ENCODE measurements around the gene XRCC6. TPM values are rescaled to one million over a fixed set of nuclear protein-coding genes. Genes with fewer than 3 reads are reported as not detected.
A peak's percentile ranks its signal among the peaks of the same experiment; 100 is the strongest.

The XRCC6 gene
- total and polyA plus RNA-seq, 2 of the 13 experiments (the other 11 are each of a cell fraction or from before 2014, with no cell fraction given), result 124 to 625 TPM

DNA sequence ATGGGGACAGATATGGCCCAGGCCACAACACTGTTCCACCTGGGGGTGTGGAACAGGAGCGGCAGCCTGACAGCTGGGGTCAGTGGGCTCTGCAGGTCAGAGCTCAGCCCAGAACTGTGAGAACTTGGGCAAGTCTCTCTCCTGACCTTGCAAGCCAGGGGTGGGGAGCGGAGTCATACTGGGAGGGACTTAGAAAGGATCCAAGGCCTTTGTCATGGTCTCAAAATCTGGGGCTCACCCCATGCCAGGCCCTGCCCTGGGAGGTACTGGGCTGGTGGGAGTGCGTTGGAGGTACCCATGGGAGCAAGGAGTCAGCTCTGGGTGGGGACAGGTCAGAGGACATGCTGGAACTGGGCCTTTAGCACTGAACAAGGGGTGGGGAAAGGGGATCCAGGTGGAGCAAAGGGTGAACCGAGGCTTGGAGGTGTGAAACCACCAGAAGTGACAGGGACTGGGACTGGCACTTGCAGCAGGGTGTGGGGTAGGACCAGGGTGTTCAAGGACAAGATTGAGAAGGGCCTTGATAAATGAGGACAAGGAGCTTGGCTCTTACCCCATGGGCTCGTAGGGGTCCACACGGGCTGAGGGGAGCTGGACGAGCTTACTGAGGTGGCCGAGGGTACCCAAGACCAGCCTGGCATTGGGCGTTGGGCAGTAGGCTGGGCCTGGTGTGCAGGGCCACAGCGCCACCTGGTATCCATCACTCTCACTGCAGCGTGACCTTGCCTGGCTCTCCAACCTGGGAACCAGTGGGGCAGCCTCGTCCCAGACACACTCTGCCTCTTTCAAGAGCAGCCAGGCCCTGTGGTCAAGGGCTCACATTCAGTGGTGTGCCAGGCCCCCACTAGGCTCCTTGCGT, 24.1 kb upstream of the XRCC6 start (continued):
- TF ChIP-seq, protein P1, sequence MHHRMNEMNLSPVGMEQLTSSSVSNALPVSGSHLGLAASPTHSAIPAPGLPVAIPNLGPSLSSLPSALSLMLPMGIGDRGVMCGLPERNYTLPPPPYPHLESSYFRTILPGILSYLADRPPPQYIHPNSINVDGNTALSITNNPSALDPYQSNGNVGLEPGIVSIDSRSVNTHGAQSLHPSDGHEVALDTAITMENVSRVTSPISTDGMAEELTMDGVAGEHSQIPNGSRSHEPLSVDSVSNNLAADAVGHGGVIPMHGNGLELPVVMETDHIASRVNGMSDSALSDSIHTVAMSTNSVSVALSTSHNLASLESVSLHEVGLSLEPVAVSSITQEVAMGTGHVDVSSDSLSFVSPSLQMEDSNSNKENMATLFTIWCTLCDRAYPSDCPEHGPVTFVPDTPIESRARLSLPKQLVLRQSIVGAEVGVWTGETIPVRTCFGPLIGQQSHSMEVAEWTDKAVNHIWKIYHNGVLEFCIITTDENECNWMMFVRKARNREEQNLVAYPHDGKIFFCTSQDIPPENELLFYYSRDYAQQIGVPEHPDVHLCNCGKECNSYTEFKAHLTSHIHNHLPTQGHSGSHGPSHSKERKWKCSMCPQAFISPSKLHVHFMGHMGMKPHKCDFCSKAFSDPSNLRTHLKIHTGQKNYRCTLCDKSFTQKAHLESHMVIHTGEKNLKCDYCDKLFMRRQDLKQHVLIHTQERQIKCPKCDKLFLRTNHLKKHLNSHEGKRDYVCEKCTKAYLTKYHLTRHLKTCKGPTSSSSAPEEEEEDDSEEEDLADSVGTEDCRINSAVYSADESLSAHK (CRISPR knock-in tag; IDR thresholded peaks at IDR 0.05; ENCODE audit: borderline replicate concordance), result no peak
- TF ChIP-seq ZNF644 (CRISPR knock-in tag; IDR thresholded peaks at IDR 0.05; ENCODE audit: low read depth) (no peak), ZNF761 (CRISPR knock-in tag; conservative IDR thresholded peaks at IDR 0.05) (no peak), GLI4 (CRISPR knock-in tag; IDR thresholded peaks at IDR 0.05; ENCODE audit: borderline replicate concordance) (no peak), PHF20 (CRISPR knock-in tag; IDR thresholded peaks at IDR 0.05) (no peak), SIN3B (IDR thresholded peaks at IDR 0.05; ENCODE audit: low read length) (no peak), MEIS2 (CRISPR knock-in tag; IDR thresholded peaks at IDR 0.05) (no peak), ZNF468 (CRISPR knock-in tag; IDR thresholded peaks at IDR 0.05) (no peak), TEAD3 (CRISPR knock-in tag; optimal IDR thresholded peaks at IDR 0.05; ENCODE audit: borderline replicate concordance) (peak; percentile 73), ONECUT2 (CRISPR knock-in tag; IDR thresholded peaks at IDR 0.05) (no peak), AHR (CRISPR knock-in tag; IDR thresholded peaks at IDR 0.05) (peak; percentile 79; the same call in 1 of the 2 replicates), POLR2A (IDR thresholded peaks at IDR 0.05; ENCODE audit: insufficient read depth in 1 of 2, low read depth in 2 of 2, low read length in 2 of 2) (0 out of 4 replicates have a peak, but pooled peaks of 1 of the 2 experiments have one; percentile 34), STAG1 (CRISPR knock-in tag; IDR thresholded peaks at IDR 0.05) (peak; percentile 94), MYC (CRISPR knock-in tag; IDR thresholded peaks at IDR 0.05; ENCODE audit: borderline replicate concordance) (peak; percentile 21; the same call in 1 of the 2 replicates)
- TF ChIP-seq, protein P2, sequence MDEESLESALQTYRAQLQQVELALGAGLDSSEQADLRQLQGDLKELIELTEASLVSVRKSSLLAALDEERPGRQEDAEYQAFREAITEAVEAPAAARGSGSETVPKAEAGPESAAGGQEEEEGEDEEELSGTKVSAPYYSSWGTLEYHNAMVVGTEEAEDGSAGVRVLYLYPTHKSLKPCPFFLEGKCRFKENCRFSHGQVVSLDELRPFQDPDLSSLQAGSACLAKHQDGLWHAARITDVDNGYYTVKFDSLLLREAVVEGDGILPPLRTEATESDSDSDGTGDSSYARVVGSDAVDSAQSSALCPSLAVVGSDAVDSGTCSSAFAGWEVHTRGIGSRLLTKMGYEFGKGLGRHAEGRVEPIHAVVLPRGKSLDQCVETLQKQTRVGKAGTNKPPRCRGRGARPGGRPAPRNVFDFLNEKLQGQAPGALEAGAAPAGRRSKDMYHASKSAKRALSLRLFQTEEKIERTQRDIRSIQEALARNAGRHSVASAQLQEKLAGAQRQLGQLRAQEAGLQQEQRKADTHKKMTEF (CRISPR knock-in tag; IDR thresholded peaks at IDR 0.05), result 0 out of 2 replicates have a peak, but pooled peaks have one; percentile 23
- TF ChIP-seq, protein P3, sequence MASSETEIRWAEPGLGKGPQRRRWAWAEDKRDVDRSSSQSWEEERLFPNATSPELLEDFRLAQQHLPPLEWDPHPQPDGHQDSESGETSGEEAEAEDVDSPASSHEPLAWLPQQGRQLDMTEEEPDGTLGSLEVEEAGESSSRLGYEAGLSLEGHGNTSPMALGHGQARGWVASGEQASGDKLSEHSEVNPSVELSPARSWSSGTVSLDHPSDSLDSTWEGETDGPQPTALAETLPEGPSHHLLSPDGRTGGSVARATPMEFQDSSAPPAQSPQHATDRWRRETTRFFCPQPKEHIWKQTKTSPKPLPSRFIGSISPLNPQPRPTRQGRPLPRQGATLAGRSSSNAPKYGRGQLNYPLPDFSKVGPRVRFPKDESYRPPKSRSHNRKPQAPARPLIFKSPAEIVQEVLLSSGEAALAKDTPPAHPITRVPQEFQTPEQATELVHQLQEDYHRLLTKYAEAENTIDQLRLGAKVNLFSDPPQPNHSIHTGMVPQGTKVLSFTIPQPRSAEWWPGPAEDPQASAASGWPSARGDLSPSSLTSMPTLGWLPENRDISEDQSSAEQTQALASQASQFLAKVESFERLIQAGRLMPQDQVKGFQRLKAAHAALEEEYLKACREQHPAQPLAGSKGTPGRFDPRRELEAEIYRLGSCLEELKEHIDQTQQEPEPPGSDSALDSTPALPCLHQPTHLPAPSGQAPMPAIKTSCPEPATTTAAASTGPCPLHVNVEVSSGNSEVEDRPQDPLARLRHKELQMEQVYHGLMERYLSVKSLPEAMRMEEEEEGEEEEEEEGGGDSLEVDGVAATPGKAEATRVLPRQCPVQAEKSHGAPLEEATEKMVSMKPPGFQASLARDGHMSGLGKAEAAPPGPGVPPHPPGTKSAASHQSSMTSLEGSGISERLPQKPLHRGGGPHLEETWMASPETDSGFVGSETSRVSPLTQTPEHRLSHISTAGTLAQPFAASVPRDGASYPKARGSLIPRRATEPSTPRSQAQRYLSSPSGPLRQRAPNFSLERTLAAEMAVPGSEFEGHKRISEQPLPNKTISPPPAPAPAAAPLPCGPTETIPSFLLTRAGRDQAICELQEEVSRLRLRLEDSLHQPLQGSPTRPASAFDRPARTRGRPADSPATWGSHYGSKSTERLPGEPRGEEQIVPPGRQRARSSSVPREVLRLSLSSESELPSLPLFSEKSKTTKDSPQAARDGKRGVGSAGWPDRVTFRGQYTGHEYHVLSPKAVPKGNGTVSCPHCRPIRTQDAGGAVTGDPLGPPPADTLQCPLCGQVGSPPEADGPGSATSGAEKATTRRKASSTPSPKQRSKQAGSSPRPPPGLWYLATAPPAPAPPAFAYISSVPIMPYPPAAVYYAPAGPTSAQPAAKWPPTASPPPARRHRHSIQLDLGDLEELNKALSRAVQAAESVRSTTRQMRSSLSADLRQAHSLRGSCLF (CRISPR knock-in tag; IDR thresholded peaks at IDR 0.05; ENCODE audit: borderline replicate concordance), result no peak
- TF ChIP-seq, protein P4, sequence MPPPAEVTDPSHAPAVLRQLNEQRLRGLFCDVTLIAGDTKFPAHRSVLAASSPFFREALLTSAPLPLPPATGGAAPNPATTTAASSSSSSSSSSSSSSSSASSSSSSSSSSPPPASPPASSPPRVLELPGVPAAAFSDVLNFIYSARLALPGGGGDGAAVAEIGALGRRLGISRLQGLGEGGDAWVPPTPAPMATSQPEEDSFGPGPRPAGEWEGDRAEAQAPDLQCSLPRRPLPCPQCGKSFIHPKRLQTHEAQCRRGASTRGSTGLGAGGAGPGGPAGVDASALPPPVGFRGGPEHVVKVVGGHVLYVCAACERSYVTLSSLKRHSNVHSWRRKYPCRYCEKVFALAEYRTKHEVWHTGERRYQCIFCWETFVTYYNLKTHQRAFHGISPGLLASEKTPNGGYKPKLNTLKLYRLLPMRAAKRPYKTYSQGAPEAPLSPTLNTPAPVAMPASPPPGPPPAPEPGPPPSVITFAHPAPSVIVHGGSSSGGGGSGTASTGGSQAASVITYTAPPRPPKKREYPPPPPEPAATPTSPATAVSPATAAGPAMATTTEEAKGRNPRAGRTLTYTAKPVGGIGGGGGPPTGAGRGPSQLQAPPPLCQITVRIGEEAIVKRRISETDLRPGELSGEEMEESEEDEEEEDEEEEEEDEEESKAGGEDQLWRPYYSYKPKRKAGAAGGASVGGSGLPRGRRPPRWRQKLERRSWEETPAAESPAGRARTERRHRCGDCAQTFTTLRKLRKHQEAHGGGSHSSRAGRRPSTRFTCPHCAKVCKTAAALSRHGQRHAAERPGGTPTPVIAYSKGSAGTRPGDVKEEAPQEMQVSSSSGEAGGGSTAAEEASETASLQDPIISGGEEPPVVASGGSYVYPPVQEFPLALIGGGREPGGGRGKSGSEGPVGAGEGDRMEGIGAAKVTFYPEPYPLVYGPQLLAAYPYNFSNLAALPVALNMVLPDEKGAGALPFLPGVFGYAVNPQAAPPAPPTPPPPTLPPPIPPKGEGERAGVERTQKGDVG (CRISPR knock-in tag; IDR thresholded peaks at IDR 0.05; ENCODE audit: borderline replicate concordance), result no peak
